Lower leg skin (tissue), 3 donors: Measurements from ENCODE around the gene CATSPERB.

ENCODE experiments used
- CTCF ChIP-seq, 3 donors: fragments of 450-650 bp; IDR thresholded peaks; one replicate each; pipeline ENCODE4 v1.5.1; 2016; ENCODE audit warnings: antibody characterized with exemption in 3 of 3, mild to moderate bottlenecking in 3 of 3, moderate library complexity in 2 of 3
- POLR2A ChIP-seq, 2 donors: fragments of 450-650 bp; IDR thresholded peaks; one replicate each; pipeline ENCODE4 v1.6.1; 2016 to 2017; ENCODE audit warnings: antibody characterized with exemption in 2 of 2, mild to moderate bottlenecking in 1 of 2, moderate library complexity in 1 of 2

DNA sequence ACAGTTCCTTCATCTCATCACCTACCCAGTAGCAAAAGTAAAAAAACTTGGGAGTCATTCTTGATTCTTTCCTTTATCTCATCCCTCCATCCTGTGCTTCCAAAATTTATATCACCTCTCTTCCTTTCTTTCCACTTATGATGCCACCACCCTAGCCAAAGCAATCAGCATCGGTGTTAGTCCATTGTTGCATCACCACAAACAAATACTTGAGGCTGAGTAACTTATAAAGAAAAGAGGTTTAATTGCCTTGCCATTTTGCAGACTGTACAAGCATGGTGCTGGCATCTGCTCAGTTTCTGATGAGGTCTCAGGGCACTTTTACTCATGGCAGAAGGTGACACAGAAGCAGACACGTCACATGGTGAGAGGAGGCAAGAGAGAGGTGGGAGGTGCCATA is 19.8 kb upstream of the CATSPERB start:
- TF ChIP-seq POLR2A (IDR thresholded peaks at IDR 0.05) = no peak
- no peak for TF ChIP-seq CTCF (IDR thresholded peaks at IDR 0.05)
